NCI-H345 treated with DMSO at 0.1 percent for 48 hours (cell line): ENCODE data around the gene EPS8.

Source experiments
- DNase-seq: peaks from one replicate; lab custom pipeline; 2025; ENCODE audit not compliant: unreplicated experiment; lab: John Stamatoyannopoulos, UW

The EPS8 gene

DNA sequence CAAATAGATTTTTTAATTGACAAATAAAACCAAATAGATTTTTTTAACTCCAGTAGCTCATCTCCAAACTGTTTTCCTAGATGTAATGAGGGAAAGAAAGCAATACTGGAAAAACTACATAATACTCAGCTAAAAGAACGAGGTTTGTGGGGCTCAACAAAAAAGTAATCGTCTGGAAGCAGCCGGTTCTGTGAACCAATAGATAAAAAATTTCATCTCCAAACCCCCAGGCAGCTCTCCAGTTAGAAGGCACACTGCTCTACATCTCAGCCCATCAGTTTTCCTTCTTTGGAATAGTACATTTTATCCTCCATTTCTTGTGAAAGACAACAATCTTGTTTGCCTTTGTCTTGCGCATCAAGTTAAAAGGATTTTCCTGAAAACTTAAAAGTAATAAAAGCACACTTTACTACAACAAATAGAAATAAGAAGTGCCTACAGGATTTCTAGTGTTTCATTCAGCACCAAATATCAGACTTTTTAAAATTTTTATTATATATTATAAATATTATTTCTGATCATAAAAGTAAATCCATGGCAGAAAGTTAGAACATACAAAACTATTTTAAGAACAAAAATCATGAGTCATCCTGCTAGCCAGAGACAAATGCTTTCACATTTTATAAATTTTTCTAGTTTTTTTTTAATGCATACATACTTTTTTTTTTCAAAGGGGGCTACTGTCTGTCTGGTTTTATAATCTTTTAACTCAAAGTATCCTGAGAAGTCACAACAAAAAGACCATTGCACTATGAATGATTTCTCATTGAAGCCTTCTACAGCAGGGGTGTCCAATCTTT, 67.7 kb downstream of the EPS8 start:
- no peak for DNase-seq

DNA sequence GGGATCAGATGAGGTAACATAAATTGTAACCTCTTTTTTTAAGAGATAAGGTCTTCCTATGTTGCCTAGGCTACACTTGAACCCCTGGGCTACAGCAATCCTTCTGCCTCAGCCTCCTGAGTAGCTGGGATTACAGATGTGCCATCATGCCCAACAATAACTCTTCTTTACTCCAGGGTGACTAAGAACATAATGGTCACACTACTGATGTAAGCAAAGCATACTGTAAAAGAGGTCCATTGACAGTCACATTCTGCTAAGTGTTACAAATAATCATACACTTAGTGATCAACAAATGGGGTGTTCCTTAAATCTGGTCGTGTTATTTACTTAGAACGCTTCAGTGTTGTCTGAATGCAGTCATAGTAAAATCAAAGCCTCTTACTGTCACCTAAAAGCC, 68.9 kb downstream of the EPS8 start:
- DNase-seq, result no peak

DNA sequence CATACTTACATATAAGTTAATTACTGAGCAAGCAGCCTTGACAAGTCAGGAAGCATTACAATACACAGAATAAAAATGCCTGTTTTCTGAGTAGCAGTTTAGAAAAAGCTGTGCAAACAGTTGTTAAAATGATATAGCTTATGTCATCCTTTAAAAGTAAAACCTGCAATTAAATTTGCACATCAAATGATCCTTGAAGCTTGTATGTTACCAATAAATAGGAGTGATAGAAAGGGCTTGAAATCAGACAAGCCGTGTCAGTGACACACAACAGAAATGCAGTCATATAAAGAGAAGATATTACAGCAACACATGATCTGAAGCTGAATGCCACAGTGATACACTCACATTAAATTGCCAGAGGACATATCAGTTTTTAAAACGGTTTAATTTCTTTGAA, 70.0 kb downstream of the EPS8 start:
- DNase-seq, result peak; percentile 35

DNA sequence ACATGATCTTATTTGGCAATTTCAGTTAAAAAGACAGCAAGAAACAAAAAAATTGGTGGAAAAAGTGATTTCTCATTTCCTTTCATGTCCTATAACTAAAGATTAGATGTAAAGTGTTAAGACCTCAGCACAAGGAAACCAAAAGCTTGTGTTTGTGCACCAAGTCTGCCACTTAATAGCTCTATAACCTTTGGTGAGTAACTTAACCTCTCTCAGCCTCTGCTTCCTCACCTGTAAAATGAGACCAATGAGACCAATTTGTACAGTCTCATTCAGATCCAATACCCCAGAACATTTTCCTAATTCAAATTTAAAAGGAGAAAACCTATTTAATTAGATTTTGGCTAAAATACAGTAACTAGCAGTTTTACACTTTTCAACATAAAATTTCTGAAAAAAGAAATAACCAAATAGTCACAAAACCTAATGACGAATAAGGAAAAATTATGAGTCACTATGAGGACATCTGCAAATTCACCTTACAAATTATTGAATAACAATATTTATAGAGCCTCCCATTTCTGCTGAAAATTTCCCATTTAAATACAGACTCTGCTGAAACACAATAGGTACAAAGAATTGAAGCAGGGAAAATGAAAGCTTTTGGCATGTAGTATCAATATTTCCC, 71.1 kb downstream of the EPS8 start:
- DNase-seq, result no peak

DNA sequence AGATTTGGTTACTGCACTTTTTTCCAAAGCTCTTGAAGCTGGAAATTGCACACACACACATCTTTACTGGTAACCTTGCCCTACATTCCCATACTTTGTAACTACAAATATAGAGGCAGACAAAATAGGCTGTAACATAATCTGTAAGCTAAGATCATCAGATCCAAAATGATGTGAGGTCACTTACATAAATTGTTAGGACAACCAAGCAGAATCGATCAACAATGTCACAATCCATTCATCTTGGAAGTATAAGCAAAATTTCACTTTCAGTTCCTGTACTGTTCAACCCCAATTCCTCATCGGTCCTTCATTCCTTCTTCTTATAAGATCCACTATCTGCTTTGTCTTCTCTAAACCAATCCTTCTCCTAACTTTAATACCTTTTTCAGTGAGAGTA, 72.6 kb downstream of the EPS8 start:
- no peak for DNase-seq

DNA sequence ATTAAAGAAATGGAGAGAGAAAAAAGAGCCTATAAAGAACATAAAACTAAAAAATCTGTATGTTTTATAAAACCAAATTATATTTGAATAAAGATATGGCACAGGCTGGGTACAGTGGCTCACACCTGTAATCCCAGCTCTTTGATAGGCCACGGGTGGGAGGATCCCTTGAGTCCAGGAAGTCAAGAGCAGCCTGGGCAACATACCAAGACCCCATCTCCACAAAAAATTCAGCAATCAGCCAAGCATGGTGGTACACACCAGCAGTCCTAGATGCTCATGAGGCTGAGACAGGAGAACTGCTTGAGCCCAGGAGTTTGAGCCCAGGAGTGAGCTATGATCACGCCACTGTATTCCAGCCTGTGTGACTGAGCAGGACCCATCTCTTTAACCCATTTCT, 74.9 kb downstream of the EPS8 start:
- DNase-seq, result no peak

DNA sequence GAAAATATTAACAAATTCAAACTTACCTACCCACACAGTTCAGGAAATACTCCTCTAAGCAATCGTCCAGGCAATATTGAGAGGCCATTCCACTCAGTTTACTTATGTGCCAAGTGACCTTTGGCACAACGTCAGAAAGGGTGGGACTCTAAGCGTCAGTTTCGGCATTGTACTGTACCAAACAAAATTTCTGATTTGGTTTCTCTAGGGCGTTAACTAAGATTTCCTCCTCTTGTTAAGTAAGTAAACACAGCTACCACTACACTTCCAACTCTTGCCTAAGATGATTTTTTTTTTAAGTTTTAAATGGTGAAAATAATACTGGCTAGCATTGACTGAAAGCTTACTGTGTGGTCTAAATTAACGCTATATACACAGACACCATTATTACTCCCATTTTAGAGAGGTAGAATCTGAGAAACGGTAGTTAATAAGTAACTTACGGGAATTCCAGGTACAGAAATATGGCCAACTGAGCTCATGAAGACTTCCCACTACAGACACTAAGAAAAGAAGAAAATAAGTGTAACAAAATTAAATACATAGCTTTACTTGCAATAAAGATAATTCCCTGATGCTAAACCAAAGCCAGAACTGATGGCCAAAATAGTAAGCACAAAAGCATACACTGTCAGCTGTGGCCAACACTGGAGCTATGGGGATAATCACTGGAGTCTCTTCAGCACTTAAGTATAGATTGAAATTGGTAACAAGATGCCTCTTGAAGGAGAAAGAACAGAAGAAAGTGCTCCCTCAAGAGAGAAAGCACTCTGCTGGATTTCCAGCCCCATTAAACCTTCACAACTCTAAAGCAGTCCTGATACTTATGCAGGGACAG, 76.1 kb downstream of the EPS8 start:
- no peak for DNase-seq

DNA sequence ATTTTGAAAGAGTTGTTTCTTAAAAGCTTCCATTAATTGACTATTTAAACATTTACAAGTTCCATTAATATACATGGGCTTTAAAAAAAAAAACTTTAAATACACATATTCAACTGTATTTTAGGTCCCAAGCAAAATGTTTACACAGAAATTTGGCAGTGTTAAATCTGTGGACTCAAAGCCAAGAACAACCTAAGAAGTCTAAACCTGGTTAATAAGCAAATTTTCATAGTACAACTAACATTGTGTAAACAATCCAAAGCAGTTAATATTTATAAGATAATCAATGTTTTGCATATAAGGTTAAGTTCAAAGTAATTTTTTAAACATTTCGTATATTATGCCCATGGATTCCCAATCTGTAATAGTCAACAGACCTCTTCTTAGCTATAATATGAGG, 77.0 kb downstream of the EPS8 start:
- DNase-seq, result no peak

DNA sequence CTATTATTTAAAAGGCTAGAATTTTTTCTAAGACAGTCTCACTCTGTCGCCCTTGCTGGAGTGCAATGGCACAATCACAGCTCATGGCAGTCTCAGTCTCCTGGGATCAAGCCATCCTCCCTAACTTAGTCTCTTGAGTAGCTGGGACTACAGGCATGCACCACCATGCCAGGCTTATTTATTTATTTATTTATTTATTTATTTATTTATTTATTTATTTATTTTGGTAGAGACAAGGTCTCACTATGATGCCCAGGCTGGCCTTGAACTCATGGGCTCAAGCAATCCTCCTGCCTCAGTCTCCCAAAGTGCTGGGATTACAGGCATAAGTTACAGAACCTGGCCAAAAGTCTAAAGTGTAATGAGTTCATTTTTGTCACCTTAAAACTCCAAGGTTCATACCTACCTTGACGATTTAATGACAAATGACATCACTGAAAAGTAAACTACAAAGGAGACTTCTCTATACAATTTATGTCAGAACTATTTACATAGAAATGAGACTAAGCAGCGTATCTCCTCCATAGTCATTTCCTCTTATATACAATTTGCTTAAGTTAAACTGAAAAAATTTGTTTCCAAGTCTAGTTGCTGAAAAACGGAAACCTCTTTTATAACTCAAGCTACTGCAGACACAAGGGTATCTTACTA, 78.2 kb downstream of the EPS8 start:
- DNase-seq, result no peak

DNA sequence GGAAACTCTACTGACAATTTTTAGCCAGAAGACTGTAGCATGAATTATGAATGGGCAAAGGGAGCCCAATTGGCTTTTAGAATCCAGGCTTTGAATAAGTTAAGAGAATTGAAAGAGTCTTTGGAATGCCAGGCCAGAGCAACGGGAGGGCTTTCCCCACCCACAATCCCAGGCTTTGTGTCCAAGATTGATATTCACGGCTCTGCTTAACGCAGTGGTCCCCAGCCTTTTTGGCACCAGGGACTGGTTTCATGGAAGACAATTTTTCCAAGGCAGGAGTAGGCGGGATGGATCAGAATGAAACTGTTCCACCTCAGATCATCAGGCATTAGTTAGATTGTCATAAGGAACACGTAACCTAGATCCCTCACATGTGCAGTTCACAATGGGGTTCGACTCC, 79.6 kb downstream of the EPS8 start:
- no peak for DNase-seq

DNA sequence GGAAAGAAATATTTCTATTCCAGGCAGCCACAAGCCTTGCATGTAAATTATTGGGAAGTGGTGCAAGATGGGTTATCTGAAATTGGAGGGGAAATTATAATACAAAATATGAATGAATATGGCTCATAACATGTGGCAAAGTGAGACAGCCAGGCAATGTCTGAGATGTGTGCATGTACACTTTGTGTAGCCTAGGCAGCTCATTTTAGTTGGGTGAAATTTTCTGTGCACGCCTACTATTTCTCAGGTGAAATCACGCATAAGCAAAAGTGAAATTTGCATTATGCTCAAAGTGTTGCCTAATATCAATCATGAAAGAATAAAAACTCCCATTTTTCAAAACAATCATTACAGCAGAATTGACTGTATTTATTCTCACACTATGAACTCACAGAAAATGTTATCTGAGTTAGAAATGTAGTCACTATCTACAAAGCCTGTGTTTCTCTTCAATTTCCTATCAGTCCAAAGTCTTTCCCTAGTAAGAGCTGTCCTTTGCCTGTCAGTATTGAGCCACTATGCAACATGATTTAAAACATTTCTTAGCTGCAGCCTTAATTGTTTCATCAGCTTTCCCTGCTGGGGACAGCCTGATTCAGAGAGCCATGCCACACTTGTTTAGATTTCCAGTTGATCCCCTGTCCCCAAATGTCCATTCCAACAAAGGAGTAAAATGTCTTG, 80.7 kb downstream of the EPS8 start:
- DNase-seq, result no peak

DNA sequence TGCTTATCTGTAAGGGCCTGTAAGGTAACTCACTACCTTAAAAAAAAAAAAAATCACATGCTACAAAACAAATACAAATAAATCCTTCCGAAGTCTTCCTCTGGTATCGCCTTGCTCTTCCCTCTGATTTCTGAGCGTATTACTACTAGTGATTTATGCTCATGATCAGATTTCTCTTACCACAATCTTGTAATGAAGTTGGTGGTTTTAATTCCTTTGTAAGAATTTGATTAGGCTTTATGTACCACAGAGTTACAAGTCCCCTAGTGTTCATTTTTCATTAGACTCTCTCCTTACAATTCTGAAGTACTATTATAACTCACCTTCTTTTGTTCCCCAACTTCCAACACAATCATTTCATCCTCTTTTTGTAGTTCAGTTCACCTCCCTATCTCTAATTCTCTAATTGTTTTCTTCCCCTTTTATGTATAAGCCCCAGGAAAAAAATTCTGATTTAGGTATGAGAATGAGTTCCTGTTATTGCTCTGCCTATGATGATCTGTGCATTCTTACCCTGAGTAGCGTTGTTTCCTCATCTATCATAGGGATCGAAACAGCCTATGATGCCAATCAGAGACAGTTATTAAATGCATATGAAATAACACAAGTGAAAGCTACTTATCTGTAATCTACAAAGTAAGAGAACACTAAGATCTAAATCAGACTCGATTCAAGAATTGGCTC, 81.5 kb downstream of the EPS8 start:
- DNase-seq, result no peak

DNA sequence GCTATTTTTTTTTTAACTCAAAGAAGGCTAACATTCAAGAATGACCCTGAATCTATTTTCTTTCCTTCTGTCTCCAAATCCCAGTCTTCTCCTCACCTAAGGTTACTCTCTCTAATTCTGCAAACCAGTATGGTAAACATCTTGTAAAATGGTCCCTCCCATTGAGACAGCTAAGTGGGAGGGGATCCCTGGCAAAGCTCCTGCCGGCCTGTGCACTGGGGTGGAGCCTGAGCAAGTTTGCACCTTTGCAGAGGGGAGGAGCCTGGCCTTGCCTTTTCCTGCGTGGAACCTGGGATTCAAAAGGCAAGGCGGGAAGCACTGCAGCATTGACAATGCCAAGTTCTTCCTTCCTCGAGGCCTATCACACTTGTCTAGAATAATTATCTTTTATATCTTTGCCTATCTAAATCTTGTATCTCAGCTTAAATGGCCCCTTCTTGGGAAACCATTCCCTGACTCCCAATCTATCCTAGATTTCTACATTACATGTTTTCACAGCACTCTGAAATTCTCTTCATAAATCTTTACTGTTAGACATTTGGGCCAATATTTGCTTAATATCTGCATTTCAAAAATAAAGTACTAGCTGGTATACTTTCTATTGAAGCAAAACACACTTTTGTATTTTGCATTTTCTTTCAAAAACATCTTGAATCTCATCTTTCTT, 83.0 kb downstream of the EPS8 start:
- DNase-seq, result no peak

DNA sequence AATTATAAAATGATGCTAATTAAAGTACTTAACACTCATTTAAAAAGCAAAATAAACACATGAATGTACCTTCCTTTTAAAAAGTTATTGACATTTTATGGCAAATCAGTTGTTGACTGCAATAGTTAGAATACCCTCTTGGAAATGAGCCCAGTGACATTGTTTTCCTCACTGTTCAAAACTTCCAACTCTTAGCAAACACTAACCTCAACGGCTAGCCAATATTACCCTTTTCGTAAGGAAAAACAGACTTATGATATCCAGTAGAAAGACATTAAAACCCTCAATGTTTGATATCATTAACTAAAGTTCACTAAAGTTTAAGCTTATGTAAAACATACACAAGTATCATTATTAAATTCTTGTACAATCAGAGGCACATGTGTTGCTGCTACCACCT, 83.6 kb downstream of the EPS8 start:
- DNase-seq, result no peak

DNA sequence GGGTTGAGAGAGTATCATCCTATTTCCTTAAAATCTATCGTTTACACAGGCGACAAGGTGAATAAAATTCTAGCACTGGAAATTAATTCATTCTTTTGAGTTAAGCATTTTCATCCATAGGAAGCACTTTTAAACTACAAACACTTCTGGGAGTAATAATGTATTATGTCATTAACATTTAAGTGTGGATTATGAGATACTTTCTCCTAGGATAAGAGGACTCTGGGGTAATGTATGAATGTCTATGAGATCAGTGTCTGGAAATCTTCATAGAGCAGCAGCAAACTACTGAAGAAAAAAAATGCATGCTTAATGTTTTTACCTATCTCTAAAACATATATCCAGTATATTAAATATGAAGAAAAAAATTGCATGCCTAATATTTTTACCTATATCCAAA, 86.9 kb downstream of the EPS8 start:
- DNase-seq, result no peak

DNA sequence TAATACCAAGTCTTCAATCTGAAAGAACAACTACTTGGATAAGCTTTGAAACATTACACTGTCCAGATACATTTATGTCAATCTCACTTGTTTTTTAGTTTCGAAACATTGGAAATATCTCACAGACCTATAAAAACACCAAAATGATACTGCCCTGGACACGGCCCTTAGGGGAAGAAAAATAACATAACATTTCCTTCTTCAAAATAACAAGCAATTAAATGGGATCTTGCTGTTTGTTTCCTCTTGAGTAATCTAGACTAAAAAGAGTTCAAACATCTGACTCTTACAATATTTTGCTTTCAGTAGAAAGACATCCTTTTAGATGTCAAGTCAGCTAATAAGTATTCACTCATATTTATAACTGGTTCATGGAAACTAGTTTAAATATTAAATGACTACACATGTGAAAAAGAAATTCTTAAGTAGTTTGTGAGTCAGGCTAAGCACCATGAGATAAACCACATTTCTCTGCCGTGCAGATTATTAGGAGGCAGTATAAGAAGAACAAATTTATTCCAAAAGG, 87.5 kb downstream of the EPS8 start:
- no peak for DNase-seq

DNA sequence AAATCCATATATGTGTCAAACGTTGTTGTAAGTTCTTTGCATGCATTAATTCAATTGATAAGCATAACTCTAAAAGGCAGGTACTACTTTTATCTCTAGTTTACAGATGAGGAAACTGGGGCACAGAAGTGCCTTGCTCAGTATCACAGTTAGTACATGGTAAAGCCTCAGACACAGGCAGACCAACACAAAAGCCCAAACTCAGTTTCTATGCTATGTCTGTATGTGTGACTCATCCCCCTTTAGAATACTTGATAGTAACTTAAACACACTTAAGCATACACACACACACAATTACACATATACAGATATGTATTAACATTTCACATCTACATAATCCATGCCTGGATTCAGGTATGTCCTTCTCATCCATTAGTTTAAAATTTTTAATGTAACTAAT, 88.0 kb downstream of the EPS8 start:
- no peak for DNase-seq

DNA sequence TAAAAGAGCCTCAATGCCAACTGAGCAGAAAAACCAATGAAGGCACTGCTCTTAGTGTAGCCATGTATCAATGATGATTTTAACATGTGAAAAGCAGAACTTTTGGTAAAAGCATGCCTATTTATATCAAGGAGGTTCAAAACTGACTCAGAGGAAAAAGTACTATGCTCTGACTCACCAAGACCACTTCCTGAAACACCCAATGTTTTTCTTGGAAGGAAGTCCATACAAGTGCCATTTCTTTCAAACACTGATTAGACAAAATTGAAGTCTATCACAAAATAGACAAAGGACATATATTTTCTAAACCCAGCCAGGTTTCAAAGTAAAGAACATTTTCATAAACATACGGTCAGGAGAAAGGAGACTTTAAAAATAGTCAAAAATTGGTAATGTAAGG, 88.6 kb downstream of the EPS8 start:
- no peak for DNase-seq

DNA sequence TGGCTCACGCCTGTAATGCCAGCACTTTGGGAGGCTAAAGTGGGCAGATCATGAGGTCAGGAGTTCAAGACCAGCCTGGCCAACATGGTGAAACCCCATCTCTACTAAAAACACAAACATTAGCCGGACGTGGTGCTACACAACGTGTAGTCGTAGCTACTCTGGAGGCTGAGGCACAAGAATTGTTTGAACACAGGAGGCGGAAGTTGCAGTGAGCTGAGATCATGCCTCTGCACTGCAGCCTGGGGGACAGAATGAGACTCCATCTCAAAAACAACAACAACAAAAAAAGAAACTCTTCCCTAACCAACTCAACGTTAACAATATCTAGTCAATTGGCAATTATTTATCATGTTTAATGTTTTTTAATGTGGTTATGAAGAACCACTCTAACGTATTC, 89.3 kb downstream of the EPS8 start:
- no peak for DNase-seq
